Stimulated activated CD4-positive, alpha-beta T cell treated with anti-CD3 and anti-CD28 coated beads, TNF-alpha, amount 100 ng/mL, for 4 hours (primary cell): ENCODE results near the gene CCDC148.

Experiments used
- DNase-seq, 3 experiments: peaks; one replicate each; pipeline ENCODE4 v3.0.0-alpha.2; 2020; ENCODE audit warnings: low read depth in 3 of 3

Gene CCDC148

DNA sequence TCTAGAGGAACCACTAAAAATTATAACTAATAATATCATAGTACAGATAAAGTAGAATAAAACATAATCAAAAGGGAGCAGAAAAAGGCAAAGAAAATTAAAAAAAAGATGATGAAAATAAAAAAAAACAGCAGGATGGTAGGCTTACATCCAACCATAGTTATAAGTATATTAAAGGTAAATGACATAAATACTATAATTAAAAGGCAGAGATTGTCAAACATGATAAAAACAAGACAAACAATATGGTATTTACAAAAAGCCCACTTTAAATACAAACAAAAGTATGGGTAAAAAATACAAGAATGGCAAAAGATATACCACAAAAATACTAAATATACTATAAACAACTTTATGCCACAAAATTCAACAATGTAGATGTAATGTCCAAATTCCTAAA, 24.4 kb downstream of the CCDC148 start:
- DNase-seq: no peak

DNA sequence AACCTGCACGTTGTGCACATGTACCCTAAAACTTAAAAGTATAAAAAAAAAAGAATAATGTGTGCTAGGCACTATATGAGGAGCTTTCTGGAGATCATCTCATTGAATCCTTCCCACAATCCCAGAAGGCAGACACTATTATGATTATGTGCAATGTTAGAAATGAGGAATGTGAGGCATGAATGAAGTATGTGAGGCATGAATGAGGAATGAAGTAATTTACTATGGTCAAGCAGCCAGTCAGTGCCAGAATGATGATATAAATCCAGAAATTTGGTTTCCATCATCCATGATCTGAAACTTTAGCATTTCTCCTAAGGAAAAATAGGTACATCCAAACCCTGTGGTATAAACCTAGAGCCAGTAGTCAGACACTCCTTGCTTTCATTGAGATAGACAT, 42.0 kb downstream of the CCDC148 start:
- DNase-seq: no peak

DNA sequence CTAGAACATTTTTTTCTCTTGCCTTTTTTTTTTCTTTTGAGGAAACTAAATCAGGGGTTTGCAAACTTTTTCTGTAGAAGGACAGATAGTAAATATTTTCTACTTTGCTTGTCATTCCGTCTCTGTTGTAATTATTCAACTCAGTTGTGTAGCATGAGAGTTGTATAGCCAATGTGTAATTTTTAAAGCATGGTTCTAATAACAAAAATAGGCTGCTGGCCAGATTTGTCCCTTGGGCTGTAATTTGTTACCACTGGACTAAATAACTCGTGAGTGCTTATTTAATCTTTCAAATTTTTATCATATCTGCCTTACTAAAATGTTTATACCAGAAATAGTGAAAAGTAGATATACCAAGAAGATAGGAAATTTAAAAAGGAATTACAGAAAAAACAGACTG, 43.0 kb downstream of the CCDC148 start:
- DNase-seq: no peak

DNA sequence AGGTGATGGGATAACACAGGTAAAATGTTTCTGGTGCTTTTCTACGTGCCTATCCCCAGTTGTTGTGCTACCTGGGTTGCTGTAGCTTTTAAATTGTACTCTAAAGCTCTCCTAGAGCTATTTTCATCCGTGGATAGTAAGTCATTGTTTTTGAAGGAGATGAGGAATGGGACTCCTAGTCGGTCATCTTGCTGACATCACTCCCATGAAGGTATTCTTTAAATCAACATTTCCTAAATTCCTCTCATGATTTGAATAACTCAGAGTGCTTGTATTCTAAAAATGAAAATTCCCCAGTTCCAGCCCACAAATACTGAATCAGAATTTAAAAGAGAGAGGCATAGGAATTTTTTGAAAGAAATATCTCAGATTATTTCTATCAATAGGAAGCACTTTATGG, 44.3 kb downstream of the CCDC148 start:
- DNase-seq: no peak

DNA sequence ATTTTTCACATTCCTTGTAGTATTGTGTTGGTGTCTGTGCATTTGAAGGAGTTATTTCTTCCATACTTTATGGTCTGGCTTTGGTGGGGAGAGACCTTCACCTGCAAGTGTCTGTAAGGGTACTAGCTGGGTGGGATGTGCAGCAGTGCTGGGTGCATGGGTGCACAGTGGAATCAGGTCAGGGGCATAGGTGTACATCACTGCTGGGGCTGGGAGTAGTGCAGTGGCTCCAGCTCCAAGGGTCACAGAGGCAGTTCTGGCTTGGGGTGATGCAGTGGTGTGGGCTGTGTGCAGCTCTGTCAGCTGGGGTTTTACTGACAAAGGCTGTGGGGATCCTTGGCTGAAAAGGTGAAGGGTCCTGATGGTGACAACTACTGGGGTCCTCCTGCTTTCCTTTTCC, 44.8 kb downstream of the CCDC148 start:
- DNase-seq: no peak

DNA sequence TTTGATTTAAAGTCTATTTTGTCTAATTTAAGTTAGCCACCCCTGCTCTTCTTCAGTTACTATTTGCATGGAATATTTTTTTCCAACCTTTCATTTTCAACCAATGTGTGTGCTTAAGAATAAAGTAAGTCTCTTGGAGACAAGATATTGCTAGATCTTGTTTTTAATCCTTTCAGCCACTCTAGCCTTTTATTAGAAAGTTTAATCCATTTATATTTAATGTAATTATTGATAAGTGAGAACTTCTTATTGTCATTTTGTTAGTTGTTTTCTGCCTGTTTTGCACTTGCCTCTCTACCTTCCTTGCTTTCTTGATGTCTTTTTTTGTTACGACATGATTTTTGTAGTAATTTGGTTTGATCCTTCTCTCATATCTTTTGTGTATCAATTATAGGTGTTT, 46.4 kb downstream of the CCDC148 start:
- no peak for DNase-seq

DNA sequence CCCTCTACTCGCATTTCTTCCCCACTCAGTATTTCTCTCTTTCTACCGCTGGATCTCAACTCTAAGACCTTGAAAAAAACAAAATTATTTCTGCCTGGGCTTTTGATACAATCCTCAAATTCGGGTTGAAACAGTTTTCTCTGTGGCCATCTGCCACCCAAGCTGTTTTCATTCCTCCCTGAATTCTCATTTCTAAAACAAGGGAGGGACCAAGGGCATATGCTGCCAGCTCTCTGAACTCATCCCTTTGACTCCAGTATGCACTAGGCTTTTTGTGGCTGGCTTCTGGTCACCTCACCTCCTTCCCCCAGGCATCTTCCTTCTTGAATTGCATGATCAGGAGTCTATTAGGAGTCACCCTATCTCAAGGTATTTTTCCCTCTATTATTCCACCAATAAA, 49.5 kb downstream of the CCDC148 start:
- DNase-seq: no peak

DNA sequence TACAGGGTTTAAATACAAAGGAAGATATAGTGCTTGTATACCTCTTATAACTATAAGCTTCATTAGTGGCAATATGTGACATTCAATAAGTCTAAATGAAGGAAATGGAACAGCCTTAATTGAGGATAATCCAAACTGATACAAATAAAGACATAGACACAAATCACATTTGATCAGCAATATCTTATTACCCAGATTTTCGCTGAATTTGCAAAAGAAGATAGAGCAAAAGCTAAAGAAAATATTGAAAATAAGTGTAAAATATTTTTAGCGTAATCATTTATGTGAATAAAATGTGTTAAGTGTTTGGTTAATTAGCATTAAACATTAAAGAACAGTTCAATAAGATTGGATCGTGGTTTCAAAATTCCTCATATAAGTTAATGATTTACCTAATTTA, 51.2 kb downstream of the CCDC148 start:
- DNase-seq: no peak

DNA sequence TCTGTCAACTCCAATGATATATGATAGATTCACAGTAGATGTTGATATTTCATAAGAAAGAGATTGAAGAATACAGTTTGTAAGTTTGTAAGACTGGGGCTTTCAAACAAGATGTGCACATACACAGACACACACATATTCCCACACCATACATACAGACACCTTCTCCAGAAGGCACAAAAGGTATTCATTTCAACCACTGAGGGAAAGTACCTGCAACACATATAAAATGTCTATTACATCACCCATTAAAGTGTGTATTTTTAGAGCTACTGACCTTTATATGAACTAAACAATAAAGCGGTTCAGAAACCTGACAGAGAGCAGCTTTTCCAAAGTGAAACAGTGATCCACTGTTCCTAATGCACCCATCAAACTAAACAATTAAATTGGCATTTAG, 53.3 kb downstream of the CCDC148 start:
- no peak for DNase-seq

DNA sequence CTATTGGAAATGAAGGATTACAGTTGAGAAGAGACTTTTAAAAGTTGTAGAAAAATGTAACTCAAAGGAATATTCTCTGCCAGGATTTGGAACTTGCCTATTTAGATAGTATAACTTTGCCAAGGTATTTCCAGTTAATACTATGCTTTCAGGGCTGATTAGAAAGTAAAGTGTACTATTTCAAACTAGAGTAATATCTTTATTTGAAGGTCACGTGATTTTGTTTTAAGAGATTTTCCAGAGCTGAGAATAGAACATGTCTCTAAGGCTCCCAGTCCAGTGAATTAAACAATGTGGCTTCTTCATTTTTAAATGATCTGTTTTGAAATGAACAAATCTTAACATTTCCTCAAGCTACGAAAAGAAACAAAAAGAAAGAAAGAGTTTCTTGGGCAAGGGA, 53.9 kb downstream of the CCDC148 start:
- DNase-seq: no peak

DNA sequence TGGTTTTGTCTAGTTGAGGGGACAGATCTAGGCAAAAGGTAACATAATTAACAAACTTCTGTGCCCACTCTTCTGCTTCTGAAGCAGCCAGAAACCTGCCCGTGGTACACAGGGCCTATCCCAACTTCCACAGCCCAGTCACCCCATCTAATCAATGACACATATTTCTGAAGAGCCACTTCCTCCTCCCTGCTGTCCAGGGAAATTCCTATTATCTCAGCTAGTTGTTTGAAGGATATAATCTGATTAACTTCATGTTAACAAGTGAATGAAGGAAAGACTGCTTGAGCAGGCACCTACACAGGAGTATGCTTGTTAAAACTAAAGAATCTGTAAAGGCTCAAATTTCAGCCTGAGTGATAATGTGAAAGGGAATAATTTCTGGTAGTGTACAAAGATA, 61.4 kb downstream of the CCDC148 start:
- no peak for DNase-seq

DNA sequence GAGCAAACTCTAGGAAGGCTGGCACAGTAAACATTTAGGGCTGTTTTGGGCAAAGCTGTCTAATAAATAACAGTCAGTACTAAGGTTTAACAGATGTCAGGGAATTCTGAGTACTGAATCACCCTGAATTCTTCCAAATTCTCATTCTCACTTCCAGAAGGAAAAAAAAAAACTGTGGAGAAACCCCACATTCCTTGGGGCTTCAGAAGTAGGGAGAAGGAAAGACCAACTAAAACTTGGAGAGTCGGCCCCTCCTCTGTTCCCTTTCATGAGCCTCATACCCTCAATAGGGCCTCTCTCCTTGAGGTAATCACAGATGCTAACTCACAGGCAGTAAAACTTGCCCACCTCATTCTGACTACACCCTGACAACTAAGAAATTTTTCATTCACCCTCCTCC, 62.1 kb downstream of the CCDC148 start:
- DNase-seq: no peak

DNA sequence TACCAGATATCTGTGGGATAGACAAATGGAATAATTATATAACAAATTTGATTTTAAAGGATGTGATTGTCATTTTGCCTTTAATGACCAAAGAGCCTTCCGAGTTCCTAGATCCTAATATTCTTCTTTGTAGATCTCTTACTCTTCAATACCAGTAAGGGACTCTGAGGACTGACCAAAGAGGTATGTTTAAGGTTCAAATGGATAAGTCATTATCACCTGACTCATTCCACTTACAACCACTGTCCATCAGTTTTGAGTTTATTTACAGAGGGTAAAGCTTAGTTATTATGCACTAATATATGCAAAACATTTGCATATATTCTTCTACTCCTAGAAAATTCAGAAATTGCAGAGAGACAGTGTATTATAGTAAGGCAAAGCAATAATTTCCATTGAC, 62.7 kb downstream of the CCDC148 start:
- no peak for DNase-seq

DNA sequence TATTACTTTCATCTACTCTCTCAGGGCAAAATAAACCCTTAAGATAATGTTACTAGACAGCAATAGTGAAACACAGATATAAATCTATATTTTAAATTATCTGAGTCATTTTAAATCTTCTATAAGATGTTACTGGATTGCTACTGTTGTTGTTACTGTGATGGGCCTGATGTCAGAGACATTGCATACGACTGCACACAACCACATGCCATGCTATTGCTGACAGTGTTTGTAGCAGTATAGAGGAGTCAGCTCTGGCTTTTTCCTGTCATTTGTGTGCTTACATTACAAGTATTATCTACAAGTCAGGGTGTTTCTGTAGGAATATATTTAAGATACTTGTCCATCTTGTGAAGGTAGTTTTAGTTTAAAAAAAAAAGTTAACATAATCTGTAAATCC, 63.9 kb downstream of the CCDC148 start:
- DNase-seq: no peak

DNA sequence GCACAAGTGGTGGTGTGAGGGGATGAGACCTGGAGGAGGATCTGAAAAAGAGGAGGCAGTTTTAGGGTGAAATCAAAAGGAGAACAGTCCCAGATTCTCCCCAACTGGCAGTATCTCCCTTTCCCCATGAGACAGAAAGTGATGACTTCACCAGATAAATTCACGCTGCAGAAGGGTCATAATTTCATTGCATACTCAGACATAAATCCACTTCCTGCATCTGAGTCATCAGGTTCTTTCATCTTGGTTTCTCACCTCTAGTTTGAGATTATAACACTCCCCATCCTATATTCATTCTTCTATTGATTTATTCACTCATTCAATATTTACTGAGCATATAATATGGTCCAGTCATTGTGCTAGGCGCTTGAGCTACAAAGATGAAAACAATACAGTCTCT, 64.7 kb downstream of the CCDC148 start:
- no peak for DNase-seq

DNA sequence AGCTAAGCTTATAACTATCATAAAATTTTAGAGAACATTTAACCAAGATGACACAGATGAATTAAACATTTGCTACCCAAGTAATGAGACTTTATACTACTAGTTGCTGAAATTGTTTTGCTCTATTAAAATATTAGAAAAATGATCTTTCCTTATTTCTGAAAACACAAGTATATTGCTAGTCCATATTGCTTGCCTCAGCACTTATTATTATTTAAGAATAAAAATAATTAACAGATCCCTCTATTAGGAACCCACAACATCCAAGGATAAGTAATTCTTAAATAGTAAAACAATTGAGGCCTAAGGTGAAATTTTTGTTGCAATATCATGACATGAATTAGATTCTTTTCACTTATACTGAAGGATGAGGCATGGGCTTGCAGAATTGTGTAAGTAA, 65.2 kb downstream of the CCDC148 start:
- no peak for DNase-seq

DNA sequence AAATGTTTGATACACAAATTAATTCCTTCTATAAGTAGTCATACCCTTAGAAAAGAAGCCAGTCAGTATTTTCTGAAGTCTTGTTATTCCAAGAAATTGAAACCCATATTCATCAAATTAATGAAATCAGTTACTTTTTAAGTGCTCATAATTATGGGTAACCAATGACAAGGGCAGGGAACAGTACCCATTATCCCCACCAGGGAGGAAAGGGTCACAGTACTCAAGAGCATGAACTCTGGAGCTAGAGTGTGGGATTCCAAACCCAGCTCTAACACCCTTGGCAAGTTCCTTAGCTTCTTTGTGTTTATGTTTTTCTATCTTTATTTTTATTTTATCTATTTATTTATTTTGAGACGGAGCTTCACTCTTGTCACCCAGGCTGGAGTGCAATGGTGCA, 68.4 kb downstream of the CCDC148 start:
- no peak for DNase-seq

DNA sequence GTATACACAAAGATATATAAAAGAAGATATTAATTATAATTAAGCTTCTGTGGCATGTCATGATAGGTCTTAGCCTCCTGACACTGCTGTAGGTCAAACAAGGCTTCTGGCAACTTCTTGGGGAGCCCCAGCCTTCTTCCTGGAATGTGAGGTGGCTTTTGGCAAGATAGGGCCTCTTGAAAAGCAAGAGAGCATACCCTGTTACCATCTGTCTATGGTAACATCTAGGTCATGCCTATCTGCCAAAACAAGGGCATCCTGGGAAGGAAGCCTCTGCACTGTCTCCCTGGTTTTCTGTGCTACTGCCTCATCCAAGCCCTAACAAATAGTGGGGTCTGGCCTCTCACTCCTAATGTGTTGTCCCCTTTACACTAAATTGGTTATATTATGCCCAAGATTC, 70.9 kb downstream of the CCDC148 start:
- no peak for DNase-seq

DNA sequence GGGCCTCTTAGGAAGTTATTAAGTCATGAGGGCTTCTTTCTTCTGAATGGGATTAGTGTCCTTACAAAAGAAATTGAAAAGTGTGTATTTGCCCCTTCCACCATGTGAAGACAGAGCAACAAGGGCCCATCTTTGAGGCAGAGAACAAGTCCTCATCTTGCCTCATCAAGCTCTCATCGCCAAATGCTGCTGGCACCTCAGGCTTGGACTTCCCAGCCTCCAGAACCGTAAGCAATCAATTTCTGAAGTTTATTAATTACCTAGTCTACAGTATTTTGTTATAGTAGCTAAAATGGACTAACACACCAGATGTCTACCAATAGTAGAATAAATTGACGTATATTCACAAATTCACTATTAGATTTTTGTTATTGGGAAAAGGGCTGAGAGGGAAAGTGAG, 74.6 kb downstream of the CCDC148 start:
- no peak for DNase-seq

DNA sequence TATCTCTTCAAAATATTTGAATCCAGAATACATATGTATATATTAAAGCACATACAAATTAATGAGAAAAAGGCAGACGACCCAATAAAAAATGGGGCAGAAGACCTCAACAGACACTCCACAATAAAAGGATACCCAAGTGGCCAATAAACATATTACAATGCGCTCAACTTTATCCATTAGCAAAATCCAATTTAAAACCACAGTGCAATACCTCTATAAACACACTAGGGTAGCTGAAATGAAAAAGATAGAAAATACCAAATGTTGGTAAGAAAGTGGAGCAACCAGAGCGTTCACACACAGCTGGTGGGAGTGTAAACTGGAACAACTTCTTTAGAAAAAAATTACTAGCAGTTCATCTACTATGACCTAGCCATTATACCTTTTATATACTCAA, 75.3 kb downstream of the CCDC148 start:
- no peak for DNase-seq

DNA sequence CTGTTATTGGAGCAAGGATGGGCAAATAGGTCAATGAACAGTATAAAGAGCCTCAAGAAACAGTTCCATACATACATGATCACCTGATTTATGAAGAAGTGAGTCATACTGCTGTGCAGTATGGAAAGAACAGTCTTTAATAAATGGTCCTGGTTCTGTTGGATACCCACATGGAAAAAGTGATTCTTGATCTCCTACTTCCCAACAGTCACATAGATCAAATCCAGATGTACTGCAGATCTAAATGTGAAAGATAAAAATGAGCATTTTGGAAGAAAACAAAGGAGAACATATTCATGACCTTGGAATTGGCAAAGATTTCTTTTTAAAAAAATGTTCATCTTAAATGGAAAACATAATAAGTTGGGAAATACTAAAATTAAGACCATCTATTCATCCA, 75.8 kb downstream of the CCDC148 start:
- no peak for DNase-seq

DNA sequence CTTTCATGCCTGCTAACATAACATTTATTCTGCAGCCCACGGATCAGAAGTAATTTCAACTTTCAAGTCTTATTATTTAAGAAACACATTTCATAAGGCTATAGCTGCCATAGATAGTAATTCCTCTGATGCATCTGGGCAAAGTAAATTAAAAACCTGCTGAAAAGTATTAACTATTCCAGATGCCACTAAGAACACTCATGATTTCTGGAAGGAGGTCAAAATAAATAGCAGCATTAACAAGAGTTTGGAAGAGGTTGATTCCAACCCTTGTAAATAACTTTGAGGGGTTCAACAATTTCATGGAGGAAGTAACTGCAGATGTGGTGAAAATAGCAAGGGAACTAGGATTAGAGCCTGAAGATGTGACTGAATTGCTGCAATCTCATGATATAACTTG, 77.6 kb downstream of the CCDC148 start:
- no peak for DNase-seq

DNA sequence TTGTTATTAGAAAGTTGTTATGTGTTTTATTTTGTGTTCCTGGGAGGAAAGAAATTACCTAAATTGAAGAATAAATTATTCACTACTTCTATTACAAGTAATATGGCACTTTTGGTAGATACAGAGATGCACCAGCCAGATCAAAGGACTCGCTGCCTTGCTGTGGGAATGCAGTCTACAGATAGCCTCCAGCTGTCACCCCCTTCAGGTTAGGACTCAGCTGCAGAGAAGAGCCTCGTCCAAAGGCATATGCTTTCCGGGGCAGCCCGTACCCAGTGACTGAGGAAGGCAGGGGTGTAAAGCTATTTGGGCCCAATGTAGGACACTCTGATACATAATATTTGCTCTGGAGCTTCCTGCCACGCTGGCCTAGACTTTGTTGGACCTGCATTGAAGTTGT, 90.2 kb downstream of the CCDC148 start:
- DNase-seq: no peak

DNA sequence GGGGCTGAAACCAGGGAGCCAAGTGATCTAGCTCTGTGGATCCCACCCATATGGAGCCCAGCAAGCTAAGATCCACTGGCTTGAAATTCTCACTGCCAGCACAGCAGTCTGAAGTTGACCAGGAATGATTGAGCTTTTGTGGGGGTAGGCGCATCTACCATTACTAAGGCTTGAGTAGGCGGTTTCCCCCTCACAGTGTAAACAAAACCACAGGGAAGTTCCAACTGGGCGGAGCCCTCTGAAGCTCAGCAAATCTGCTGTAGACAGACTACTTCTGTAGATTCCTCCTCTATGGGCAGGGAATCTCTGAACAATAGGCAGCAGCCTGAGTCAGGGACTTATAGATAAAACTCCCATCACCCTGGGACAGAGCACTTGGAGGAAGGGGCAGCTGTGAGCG, 96.7 kb downstream of the CCDC148 start:
- no peak for DNase-seq

DNA sequence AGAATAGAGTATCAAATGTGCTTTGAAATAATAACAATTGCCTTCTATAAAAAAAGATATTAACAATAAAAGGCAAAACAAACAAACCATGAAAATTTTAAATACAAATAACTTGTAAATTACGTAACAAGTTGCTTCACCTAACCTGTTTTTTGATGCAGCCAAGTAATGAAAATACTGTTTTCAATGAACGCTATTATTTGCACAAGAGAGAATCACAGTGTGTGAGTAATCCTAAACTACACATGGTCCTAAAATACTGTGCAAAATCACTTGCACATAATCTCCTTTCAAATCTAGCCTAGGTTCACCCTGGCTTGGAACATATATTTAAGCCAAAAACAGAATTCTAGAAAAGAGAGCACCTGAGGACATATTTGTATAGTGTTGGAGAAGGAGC, 98.9 kb downstream of the CCDC148 start:
- DNase-seq: no peak
